ENCODE measurements around the gene ZMYM2. TPM values are rescaled to one million over a fixed set of nuclear protein-coding genes. Genes with fewer than 3 reads are reported as not detected.

Gene ZMYM2
- total RNA-seq, 2 experiments from 2014 or later: 79.2 to 82.0 TPM

DNA sequence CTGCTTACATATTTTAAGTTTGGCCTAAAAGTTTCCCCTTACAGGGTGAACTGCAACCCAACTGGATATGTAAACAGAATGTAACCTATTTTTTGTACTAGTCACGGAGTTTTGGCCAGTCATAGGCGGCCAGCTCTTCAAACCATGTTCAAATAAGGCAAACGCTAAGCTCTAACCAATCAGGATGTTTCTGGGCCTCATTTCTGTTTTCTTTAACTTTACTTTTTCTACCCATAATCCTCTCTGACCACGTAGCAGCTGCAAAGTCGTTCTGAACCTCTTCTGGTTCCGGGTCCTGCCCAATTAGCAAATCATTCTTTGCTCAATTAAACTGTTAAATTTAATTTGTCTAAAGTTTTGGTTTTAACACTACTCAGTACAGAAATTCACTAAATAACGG is 8.2 kb upstream of the ZMYM2 start:
- ATAC-seq (no peak), DNase-seq (no peak)
- H3K36me3 Mint-ChIP-seq (ENCODE audit: low read depth): no peaks in the 10 kb centered on the region
- H3K4me1 Mint-ChIP-seq (ENCODE audit: low read depth): no peaks in the 10 kb centered on the region
- H3K9me3 Mint-ChIP-seq: no peaks in the 10 kb centered on the region
- H3K27ac Mint-ChIP-seq: no peak overlapping the region
- H3K4me3 Mint-ChIP-seq: no peak overlapping the region
- POLR2A ChIA-PET: no interaction called here
- TF ChIP-seq CTCF (IDR thresholded peaks at IDR 0.05): no peak
- intact Hi-C loops (cut with micrococcal nuclease): no loop called here
- CTCF ChIA-PET: interaction anchor here (0.6 to 1.2 kb wide), 4 partner anchors 9 to 238 kb away, joined by 3 to 6 read pairs (median 4); no protein-coding TSS in a partner anchor
- H3K27me3 Mint-ChIP-seq: no peaks in the 10 kb centered on the region

DNA sequence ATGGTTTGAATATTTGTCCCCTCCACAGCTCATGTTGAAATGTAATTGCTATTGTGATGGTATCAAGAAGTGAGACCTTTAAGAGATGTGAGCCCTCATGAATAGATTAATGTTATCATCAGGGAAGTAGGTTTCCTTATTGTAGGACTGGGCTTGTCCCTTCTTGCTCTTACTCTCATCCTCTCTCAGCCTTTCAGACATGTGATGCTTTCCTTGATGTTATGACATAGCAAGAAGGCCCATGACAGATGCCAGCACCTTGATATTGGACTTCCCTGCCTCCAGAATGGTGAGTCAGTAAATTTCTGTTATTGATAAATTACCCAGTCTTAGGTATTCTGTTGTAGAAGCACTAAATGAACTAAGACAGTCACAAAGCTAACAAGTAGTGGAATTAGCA is 5.7 kb upstream of the ZMYM2 start:
- no peak for TF ChIP-seq CTCF (IDR thresholded peaks at IDR 0.05)
- DNase-seq (no peak), ATAC-seq (no peak)
- Mint-ChIP-seq H3K27me3 (no peaks in the 10 kb centered on the region), H3K9me3 (peaks cover 2% of the 10 kb centered on the region), H3K4me1 (ENCODE audit: low read depth) (peaks cover 3% of the 10 kb centered on the region), H3K27ac (no peak overlapping the region), H3K4me3 (no peak overlapping the region), H3K36me3 (ENCODE audit: low read depth) (no peaks in the 10 kb centered on the region)
- intact Hi-C loops (cut with micrococcal nuclease): no loop called here
- POLR2A ChIA-PET: no interaction called here
- CTCF ChIA-PET: no interaction called here

DNA sequence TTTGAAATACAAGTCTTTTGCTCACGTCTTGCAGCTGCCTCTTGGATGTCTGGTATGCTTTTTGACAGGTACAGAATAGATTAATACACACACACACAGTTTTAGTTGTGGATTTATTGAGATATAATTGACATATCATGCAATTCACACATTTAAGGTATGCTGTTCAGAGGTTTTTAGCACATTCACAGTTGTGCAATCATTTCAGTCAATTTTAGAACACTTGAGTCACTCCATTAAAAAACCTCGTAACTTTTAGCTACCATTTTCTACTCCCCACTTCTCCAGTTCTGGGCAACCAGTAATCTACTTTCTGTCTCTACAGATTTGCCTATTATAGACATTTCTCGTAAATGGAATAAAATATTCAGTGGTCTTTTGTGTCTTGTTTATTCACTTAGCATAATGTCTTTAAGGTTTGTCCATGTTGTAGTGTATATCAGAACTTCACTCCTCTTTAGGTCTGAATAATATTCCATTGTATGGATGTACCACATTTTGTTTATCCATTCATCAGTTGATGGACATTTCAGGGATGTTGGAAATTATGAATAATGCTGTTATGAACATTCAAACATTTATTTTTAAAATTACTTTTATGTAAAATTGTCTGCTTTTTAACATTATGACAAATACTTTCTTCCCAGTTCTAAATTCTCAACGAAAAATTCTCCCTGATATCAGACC is 2.5 kb upstream of the ZMYM2 start:
- CTCF ChIA-PET: interaction anchor here (0.7 to 2.1 kb wide), 3 partner anchors 91 to 323 kb away, joined by 3 to 4 read pairs (median 3); partner anchors contain the start of gene PSPC1
- H3K4me1 Mint-ChIP-seq (ENCODE audit: low read depth): peaks cover 11% of the 10 kb centered on the region
- intact Hi-C loops (cut with micrococcal nuclease): no loop called here
- H3K27me3 Mint-ChIP-seq: no peaks in the 10 kb centered on the region
- H3K4me3 Mint-ChIP-seq: no peak overlapping the region
- POLR2A ChIA-PET: interaction anchor here (0.8 kb wide), 1 partner anchor 92 kb away, joined by 4 read pairs; the partner anchor contains the start of gene ZMYM5
- H3K9me3 Mint-ChIP-seq: peaks cover 2% of the 10 kb centered on the region
- no peak for TF ChIP-seq CTCF (IDR thresholded peaks at IDR 0.05)
- no peak for DNase-seq
- H3K27ac Mint-ChIP-seq: no peak overlapping the region
- ATAC-seq: no peak
- peaks cover 12% of the 10 kb centered on the region for H3K36me3 Mint-ChIP-seq (ENCODE audit: low read depth)

- peak; percentile 87 for TF ChIP-seq CTCF (IDR thresholded peaks at IDR 0.05)
- H3K4me3 Mint-ChIP-seq: peak overlapping the region; percentile 76
- no peaks in the 10 kb centered on the region for H3K27me3 Mint-ChIP-seq
- H3K4me1 Mint-ChIP-seq (ENCODE audit: low read depth): peaks cover 24% of the 10 kb centered on the region
- peak overlapping the region; percentile 91 for H3K27ac Mint-ChIP-seq
- intact Hi-C loops (cut with micrococcal nuclease): no loop called here
- ChIA-PET POLR2A (interaction anchor here (0.7 kb wide), 1 partner anchor 96 kb away, joined by 3 read pairs; no protein-coding TSS in a partner anchor), CTCF (interaction anchor here (1.3 kb wide), 1 partner anchor 15 kb away, joined by 4 read pairs; no protein-coding TSS in a partner anchor)
- peaks cover 24% of the 10 kb centered on the region for H3K36me3 Mint-ChIP-seq (ENCODE audit: low read depth)
- H3K9me3 Mint-ChIP-seq: peaks cover 2% of the 10 kb centered on the region
- DNase-seq (peak; percentile 95), ATAC-seq (peak; percentile 13)
These were observed 990 bp upstream of the ZMYM2 start for GRCh38 chr13:19957320-19958154.

Data from activated CD8-positive, alpha-beta T cell treated with anti-CD3 and anti-CD28 coated beads for 36 hours (primary cell).